Loucy (cell line): Measurements from ENCODE around the gene FKBP3.

Source experiments
- EZH2phosphoT487 ChIP-seq: fragments of 200-600 bp; IDR thresholded peaks from 2 replicates; pipeline ENCODE4 v1.6.1; 2018; ENCODE audit warnings: antibody characterized with exemption, mild to moderate bottlenecking, moderate library complexity, borderline replicate concordance
- TF ChIP-seq, protein P1 (sequence below): fragments of 200-600 bp; sonication (generic); conservative IDR thresholded peaks from 2 replicates; pipeline ENCODE4 v1.5.1; 2014; ENCODE audit warnings: mild to moderate bottlenecking, antibody characterized with exemption, low read length

- no peak for TF ChIP-seq EZH2phosphoT487
- TF ChIP-seq, protein P1, sequence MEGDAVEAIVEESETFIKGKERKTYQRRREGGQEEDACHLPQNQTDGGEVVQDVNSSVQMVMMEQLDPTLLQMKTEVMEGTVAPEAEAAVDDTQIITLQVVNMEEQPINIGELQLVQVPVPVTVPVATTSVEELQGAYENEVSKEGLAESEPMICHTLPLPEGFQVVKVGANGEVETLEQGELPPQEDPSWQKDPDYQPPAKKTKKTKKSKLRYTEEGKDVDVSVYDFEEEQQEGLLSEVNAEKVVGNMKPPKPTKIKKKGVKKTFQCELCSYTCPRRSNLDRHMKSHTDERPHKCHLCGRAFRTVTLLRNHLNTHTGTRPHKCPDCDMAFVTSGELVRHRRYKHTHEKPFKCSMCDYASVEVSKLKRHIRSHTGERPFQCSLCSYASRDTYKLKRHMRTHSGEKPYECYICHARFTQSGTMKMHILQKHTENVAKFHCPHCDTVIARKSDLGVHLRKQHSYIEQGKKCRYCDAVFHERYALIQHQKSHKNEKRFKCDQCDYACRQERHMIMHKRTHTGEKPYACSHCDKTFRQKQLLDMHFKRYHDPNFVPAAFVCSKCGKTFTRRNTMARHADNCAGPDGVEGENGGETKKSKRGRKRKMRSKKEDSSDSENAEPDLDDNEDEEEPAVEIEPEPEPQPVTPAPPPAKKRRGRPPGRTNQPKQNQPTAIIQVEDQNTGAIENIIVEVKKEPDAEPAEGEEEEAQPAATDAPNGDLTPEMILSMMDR: no peak
These were observed 64.1 kb downstream of the FKBP3 start for GRCh38 chr14:45070215-45070614.
